ENCODE results near the gene SLC19A1. TPM values are rescaled to one million over a fixed set of nuclear protein-coding genes. Genes with fewer than 3 reads are reported as not detected.
A peak's percentile ranks its signal among the peaks of the same experiment; 100 is the strongest.

Gene SLC19A1
- total RNA-seq, 3 donors from 2014 or later: 5.6 to 6.7 (median 6.6) TPM

- Histone ChIP-seq H3K36me3 (no peaks in the 10 kb centered on the region), H3K27ac (no peak overlapping the region), H3K4me3 (no peak overlapping the region), H3K9me3 (no peaks in the 10 kb centered on the region), H3K27me3 (no peaks in the 10 kb centered on the region), H3K4me1 (peaks cover 0 to 3% of the 10 kb centered on the region in 2 donors)
- peak in 1 of 2 donors; percentile 35 for DNase-seq (ENCODE audit: low spot score in 2 of 2)
- intact Hi-C loops (cut with DNase I; ENCODE audit: low total_unique reads): no loop called here
- no peak for TF ChIP-seq POLR2AphosphoS5 (IDR thresholded peaks at IDR 0.05)
- TF ChIP-seq, protein P1, sequence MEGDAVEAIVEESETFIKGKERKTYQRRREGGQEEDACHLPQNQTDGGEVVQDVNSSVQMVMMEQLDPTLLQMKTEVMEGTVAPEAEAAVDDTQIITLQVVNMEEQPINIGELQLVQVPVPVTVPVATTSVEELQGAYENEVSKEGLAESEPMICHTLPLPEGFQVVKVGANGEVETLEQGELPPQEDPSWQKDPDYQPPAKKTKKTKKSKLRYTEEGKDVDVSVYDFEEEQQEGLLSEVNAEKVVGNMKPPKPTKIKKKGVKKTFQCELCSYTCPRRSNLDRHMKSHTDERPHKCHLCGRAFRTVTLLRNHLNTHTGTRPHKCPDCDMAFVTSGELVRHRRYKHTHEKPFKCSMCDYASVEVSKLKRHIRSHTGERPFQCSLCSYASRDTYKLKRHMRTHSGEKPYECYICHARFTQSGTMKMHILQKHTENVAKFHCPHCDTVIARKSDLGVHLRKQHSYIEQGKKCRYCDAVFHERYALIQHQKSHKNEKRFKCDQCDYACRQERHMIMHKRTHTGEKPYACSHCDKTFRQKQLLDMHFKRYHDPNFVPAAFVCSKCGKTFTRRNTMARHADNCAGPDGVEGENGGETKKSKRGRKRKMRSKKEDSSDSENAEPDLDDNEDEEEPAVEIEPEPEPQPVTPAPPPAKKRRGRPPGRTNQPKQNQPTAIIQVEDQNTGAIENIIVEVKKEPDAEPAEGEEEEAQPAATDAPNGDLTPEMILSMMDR (IDR thresholded peaks at IDR 0.05): no peak
- TF ChIP-seq POLR2A (IDR thresholded peaks at IDR 0.05): no peak
Measured at GRCh38 chr21:45536301-45537081, 5.7 kb downstream of the SLC19A1 start.

GRCh38 chr21:45535341-45536081 lies 6.7 kb downstream of the SLC19A1 start:
- TF ChIP-seq, protein P1 (IDR thresholded peaks at IDR 0.05): no peak
- no peak for TF ChIP-seq POLR2A (IDR thresholded peaks at IDR 0.05)
- no peak for TF ChIP-seq POLR2AphosphoS5 (IDR thresholded peaks at IDR 0.05)
- Histone ChIP-seq H3K27me3 (no peaks in the 10 kb centered on the region), H3K27ac (no peak overlapping the region), H3K4me1 (no peaks in the 10 kb centered on the region), H3K4me3 (no peak overlapping the region), H3K36me3 (no peaks in the 10 kb centered on the region), H3K9me3 (no peaks in the 10 kb centered on the region)
- intact Hi-C loops (cut with DNase I; ENCODE audit: low total_unique reads): no loop called here
- DNase-seq (ENCODE audit: low spot score in 2 of 2): no peak

- Histone ChIP-seq H3K9me3 (no peaks in the 10 kb centered on the region), H3K36me3 (no peaks in the 10 kb centered on the region), H3K27me3 (no peaks in the 10 kb centered on the region), H3K4me3 (no peak overlapping the region), H3K27ac (no peak overlapping the region), H3K4me1 (no peaks in the 10 kb centered on the region)
- TF ChIP-seq, protein P1 (IDR thresholded peaks at IDR 0.05): no peak
- TF ChIP-seq POLR2A (IDR thresholded peaks at IDR 0.05) (no peak), POLR2AphosphoS5 (IDR thresholded peaks at IDR 0.05) (no peak)
- intact Hi-C loops (cut with DNase I; ENCODE audit: low total_unique reads): no loop called here
- peak in 1 of 2 donors; percentile 55 for DNase-seq (ENCODE audit: low spot score in 2 of 2)
Measured at GRCh38 chr21:45534636-45535331, 7.5 kb downstream of the SLC19A1 start.

DNA sequence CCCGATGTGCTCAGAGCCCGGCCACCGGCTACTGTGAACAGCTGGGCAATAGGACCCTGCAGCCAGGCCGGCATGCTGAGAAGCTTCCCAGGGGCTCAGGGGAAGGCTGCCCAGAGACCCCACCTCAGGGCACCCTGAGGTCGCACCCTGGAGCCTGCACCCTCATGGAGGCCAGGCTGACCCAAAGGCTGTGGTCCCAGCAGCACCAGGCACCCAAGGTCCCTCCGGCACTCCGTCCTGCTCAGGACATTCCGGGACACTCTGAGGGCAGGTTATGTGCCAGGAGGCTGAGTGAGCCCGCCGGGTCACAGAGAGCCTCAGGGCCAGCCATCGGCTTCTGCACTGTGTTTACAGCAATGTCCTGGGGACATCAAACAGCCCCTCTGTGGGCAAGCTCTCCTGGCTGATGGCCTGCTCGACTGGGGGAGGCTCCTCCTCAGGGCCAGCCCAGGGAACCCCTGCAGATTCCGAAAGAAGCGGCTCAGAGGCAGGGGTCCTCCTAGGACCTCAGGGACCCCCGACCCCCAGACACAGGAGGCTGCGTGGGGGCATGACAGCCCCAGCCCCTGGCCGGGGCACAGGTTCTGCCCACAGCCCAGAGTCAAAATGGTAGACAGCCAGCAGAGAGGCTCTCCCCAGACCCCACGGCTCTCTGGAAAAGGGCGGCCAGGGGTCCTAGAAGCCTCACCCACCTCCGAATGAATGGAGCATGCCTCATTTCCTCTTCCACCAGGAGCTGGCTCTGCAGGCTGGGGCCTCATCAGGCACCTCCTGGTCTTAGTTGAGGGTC lies 8.2 kb downstream of the SLC19A1 start:
- no peak overlapping the region for H3K27ac ChIP-seq
- H3K27me3 ChIP-seq: no peaks in the 10 kb centered on the region
- no peaks in the 10 kb centered on the region for H3K36me3 ChIP-seq
- intact Hi-C loops (cut with DNase I; ENCODE audit: low total_unique reads): no loop called here
- no peaks in the 10 kb centered on the region for H3K9me3 ChIP-seq
- H3K4me3 ChIP-seq: no peak overlapping the region
- H3K4me1 ChIP-seq: no peaks in the 10 kb centered on the region
- no peak for DNase-seq (ENCODE audit: low spot score in 2 of 2)
- TF ChIP-seq POLR2AphosphoS5 (IDR thresholded peaks at IDR 0.05): no peak

DNA sequence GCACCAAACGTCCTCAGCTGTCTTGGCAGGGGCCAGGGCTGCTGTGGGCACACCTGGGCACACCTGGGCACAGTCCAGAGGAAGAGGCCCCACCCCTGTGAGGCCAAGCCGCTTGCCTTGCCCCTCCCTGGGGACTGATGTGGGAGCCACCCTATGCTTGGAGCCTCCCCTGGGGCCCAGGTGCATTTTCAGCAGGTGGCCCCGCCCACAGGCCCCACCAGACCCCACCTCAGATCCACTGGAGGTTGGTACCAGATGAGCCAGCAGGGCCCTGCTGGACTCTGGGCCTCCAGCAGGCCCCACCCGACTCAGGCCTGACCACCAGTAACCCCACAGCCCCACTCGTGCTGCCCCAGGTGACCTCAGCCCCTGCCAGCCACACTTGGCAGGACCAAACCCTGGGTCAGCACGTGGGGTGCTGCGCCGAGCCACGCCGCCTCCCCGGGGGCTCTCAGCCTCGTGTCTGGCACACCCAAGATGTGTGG lies 8.8 kb downstream of the SLC19A1 start:
- Histone ChIP-seq H3K27ac (no peak overlapping the region), H3K36me3 (no peaks in the 10 kb centered on the region)
- DNase-seq (ENCODE audit: low spot score in 2 of 2): no peak

More for the DNA sequence above, 8.8 kb downstream of the SLC19A1 start:
- Histone ChIP-seq H3K4me1 (no peaks in the 10 kb centered on the region), H3K9me3 (no peaks in the 10 kb centered on the region), H3K4me3 (no peak overlapping the region), H3K27me3 (no peaks in the 10 kb centered on the region)
- TF ChIP-seq, protein P1 (IDR thresholded peaks at IDR 0.05): no peak
- TF ChIP-seq POLR2A (IDR thresholded peaks at IDR 0.05): no peak
- TF ChIP-seq POLR2AphosphoS5 (IDR thresholded peaks at IDR 0.05): no peak
- intact Hi-C loops (cut with DNase I; ENCODE audit: low total_unique reads): no loop called here
